T follicular helper cell (primary cell): ENCODE measurements around the gene CRACR2A.

Experiments
- DNase-seq: peaks from one replicate; pipeline ENCODE4 v3.0.0-alpha.2; 2020; ENCODE audit warnings: low read depth

Gene CRACR2A

GRCh38 chr12:3651585-3652424, 101.1 kb downstream of the CRACR2A start:
- no peak for DNase-seq

GRCh38 chr12:3647504-3647903, 105.4 kb downstream of the CRACR2A start:
- no peak for DNase-seq

- DNase-seq = no peak
These were observed 106.2 kb downstream of the CRACR2A start for GRCh38 chr12:3646561-3647241.

GRCh38 chr12:3645091-3645490, 107.8 kb downstream of the CRACR2A start:
- no peak for DNase-seq

GRCh38 chr12:3644104-3644503, 108.8 kb downstream of the CRACR2A start:
- DNase-seq = no peak

GRCh38 chr12:3641428-3642018, 111.4 kb downstream of the CRACR2A start:
- no peak for DNase-seq

GRCh38 chr12:3636328-3636727, 116.6 kb downstream of the CRACR2A start:
- DNase-seq = no peak

GRCh38 chr12:3634348-3634747, 118.6 kb downstream of the CRACR2A start:
- DNase-seq = no peak

- DNase-seq = no peak
These were observed 119.5 kb downstream of the CRACR2A start for GRCh38 chr12:3633396-3633795.

GRCh38 chr12:3632754-3633153, 120.2 kb downstream of the CRACR2A start:
- DNase-seq = no peak

- no peak for DNase-seq
These were observed 120.7 kb downstream of the CRACR2A start for GRCh38 chr12:3632256-3632655.

- no peak for DNase-seq
These were observed 121.2 kb downstream of the CRACR2A start for GRCh38 chr12:3631759-3632158.

- DNase-seq = no peak
These were observed 121.7 kb downstream of the CRACR2A start for GRCh38 chr12:3631272-3631637.

GRCh38 chr12:3630621-3631271, 122.2 kb downstream of the CRACR2A start:
- DNase-seq = no peak

- no peak for DNase-seq
These were observed 122.8 kb downstream of the CRACR2A start for GRCh38 chr12:3630111-3630510.

- DNase-seq = no peak
These were observed 123.7 kb downstream of the CRACR2A start for GRCh38 chr12:3629057-3629830.

GRCh38 chr12:3628629-3629028, 124.3 kb downstream of the CRACR2A start:
- DNase-seq = no peak

- DNase-seq = no peak
These were observed 125.6 kb downstream of the CRACR2A start for GRCh38 chr12:3627336-3627735.

- no peak for DNase-seq
These were observed 128.6 kb downstream of the CRACR2A start for GRCh38 chr12:3624273-3624672.

- DNase-seq = no peak
These were observed 129.9 kb downstream of the CRACR2A start for GRCh38 chr12:3622822-3623690.
